Left lung (tissue), 10 donors: ENCODE results near the gene CALHM1. TPM values are rescaled to one million over a fixed set of nuclear protein-coding genes. Genes with fewer than 3 reads are reported as not detected.

Experiments used
- ATAC-seq: fragments of 200-7000 bp; cut with Tn5 transposase; one replicate; pipeline ENCODE4 v1.9.1; 2020; ENCODE audit warnings: moderate library complexity
- DNase-seq, 4 donors: peaks; one replicate each; pipeline ENCODE4 v3.0.0-alpha.2; 2013 to 2020
- H3K27ac ChIP-seq, 2 donors: fragments of 200-600 bp; sonication (generic) in 1 of 2; one replicate each; pipeline versions ENCODE4 v1.5.0 to v1.8.0; 2020 to 2021
- H3K27me3 ChIP-seq, 2 donors: fragments of 200-600 bp; sonication (generic) in 1 of 2; one replicate each; pipeline versions ENCODE4 v1.5.0 to v1.8.0; 2020 to 2021
- H3K36me3 ChIP-seq, 2 donors: fragments of 200-600 bp; sonication (generic) in 1 of 2; one replicate each; pipeline versions ENCODE4 v1.5.0 to v1.8.0; 2020 to 2021
- H3K4me1 ChIP-seq, 2 donors: fragments of 200-600 bp; one replicate each; pipeline ENCODE4 v1.8.0; 2021
- H3K4me3 ChIP-seq, 2 donors: fragments of 200-600 bp; sonication (generic) in 1 of 2; one replicate each; pipeline versions ENCODE4 v1.5.0 to v1.8.0; 2020 to 2021; ENCODE audit warnings: mild to moderate bottlenecking in 1 of 2
- H3K9me3 ChIP-seq, 2 donors: fragments of 200-600 bp; sonication (generic) in 1 of 2; one replicate each; pipeline versions ENCODE4 v1.5.0 to v1.8.0; 2020 to 2021
- CTCF ChIP-seq, 2 donors: fragments of 200-600 bp; sonication (generic) in 1 of 2; IDR thresholded peaks; one replicate each; pipeline versions ENCODE4 v1.5.0 to v1.8.0; 2021; ENCODE audit warnings: antibody characterized with exemption in 2 of 2
- intact Hi-C, 2 donors: fragments of 100-400 bp; cut with DNase I; formaldehyde crosslinking; loops; one replicate each; pipeline versions ENCODE4 v1.11.2 to v1.14.2; 2022
- polyA plus RNA-seq, 6 donors: library from polyadenylated mRNA; unstranded; fragments of 120-200 nt; gene quantifications; one replicate each; pipeline ENCODE4 v1.2.1, GENCODE V29; 2013; ENCODE audit not compliant: insufficient read length in 6 of 6
- total RNA-seq, 2 donors: library from RNA; stranded (reverse); fragmentation: NEBNext Ultra II Directional; extraction: Animal tissue kit (Norgen Biotek cat#: 25700); gene quantifications; one replicate each; pipeline ENCODE4 v1.2.1, GENCODE V29; 2021
- donor health status: DM: no; HTN: yes; CAD: no.
- donor health status: DM: no; HTN: no; CAD: no.

Gene CALHM1
- total and polyA plus RNA-seq, 8 donors = 0.09 to 0.15 (median 0.13) TPM; not detected in 2

- no peaks in the 10 kb centered on the region for H3K9me3 ChIP-seq
- no peak overlapping the region for H3K4me3 ChIP-seq
- H3K27ac ChIP-seq = no peak overlapping the region
- no peak for TF ChIP-seq CTCF (IDR thresholded peaks at IDR 0.05)
- intact Hi-C loops = no loop called here
- H3K27me3 ChIP-seq = peaks cover 0 to 17% of the 10 kb centered on the region in 2 donors
- DNase-seq (peak in 1 of 4 donors; percentile 19), ATAC-seq (no peak)
- H3K4me1 ChIP-seq = peaks cover 5 to 15% of the 10 kb centered on the region in 2 donors
- no peaks in the 10 kb centered on the region for H3K36me3 ChIP-seq
Measured at GRCh38 chr10:103475437-103475836, 16.7 kb upstream of the CALHM1 start.

- H3K9me3 ChIP-seq = no peaks in the 10 kb centered on the region
- H3K4me1 ChIP-seq = peaks cover 5 to 13% of the 10 kb centered on the region in 2 donors
- H3K27ac ChIP-seq = no peak overlapping the region
- no peak for DNase-seq
- no peak for ATAC-seq
- no peak overlapping the region for H3K4me3 ChIP-seq
- no peaks in the 10 kb centered on the region for H3K36me3 ChIP-seq
- H3K27me3 ChIP-seq = peaks cover 0 to 19% of the 10 kb centered on the region in 2 donors
- no peak for TF ChIP-seq CTCF (IDR thresholded peaks at IDR 0.05)
- intact Hi-C loops = no loop called here
Measured at GRCh38 chr10:103474077-103474476, 15.4 kb upstream of the CALHM1 start.

GRCh38 chr10:103473261-103473671 lies 14.6 kb upstream of the CALHM1 start:
- TF ChIP-seq CTCF (IDR thresholded peaks at IDR 0.05) = no peak
- ATAC-seq (no peak), DNase-seq (peak in 1 of 4 donors; percentile 73)
- H3K36me3 ChIP-seq = no peaks in the 10 kb centered on the region
- H3K4me3 ChIP-seq = no peak overlapping the region
- H3K27ac ChIP-seq = no peak overlapping the region
- H3K4me1 ChIP-seq = peaks cover 5 to 13% of the 10 kb centered on the region in 2 donors
- no peaks in the 10 kb centered on the region for H3K9me3 ChIP-seq
- H3K27me3 ChIP-seq = peaks cover 0 to 19% of the 10 kb centered on the region in 2 donors
- intact Hi-C loops = no loop called here

- no peak overlapping the region for H3K4me3 ChIP-seq
- intact Hi-C loops = no loop called here
- H3K9me3 ChIP-seq = no peaks in the 10 kb centered on the region
- peak overlapping the region in 1 of 2 donors; percentile 78 for H3K27ac ChIP-seq
- ATAC-seq (no peak), DNase-seq (peak in 1 of 4 donors; percentile 54)
- peaks cover 5 to 13% of the 10 kb centered on the region in 2 donors for H3K4me1 ChIP-seq
- TF ChIP-seq CTCF (IDR thresholded peaks at IDR 0.05) = no peak
- H3K36me3 ChIP-seq = no peaks in the 10 kb centered on the region
- H3K27me3 ChIP-seq = peaks cover 0 to 19% of the 10 kb centered on the region in 2 donors
Measured at GRCh38 chr10:103472005-103472404, 13.3 kb upstream of the CALHM1 start.

- DNase-seq = peak in 2 of 4 donors; percentile 65 to 69
- peak; percentile 80 for ATAC-seq
- H3K27ac ChIP-seq = peak overlapping the region in 1 of 2 donors; percentile 78
- peaks cover 0 to 19% of the 10 kb centered on the region in 2 donors for H3K27me3 ChIP-seq
- intact Hi-C loops = no loop called here
- H3K4me1 ChIP-seq = peaks cover 5 to 13% of the 10 kb centered on the region in 2 donors
- H3K36me3 ChIP-seq = no peaks in the 10 kb centered on the region
- H3K4me3 ChIP-seq = no peak overlapping the region
- no peaks in the 10 kb centered on the region for H3K9me3 ChIP-seq
- TF ChIP-seq CTCF (IDR thresholded peaks at IDR 0.05) = no peak
Measured at GRCh38 chr10:103470761-103471653, 12.3 kb upstream of the CALHM1 start.
